ENCODE data around the gene AMH.

The AMH gene

DNA sequence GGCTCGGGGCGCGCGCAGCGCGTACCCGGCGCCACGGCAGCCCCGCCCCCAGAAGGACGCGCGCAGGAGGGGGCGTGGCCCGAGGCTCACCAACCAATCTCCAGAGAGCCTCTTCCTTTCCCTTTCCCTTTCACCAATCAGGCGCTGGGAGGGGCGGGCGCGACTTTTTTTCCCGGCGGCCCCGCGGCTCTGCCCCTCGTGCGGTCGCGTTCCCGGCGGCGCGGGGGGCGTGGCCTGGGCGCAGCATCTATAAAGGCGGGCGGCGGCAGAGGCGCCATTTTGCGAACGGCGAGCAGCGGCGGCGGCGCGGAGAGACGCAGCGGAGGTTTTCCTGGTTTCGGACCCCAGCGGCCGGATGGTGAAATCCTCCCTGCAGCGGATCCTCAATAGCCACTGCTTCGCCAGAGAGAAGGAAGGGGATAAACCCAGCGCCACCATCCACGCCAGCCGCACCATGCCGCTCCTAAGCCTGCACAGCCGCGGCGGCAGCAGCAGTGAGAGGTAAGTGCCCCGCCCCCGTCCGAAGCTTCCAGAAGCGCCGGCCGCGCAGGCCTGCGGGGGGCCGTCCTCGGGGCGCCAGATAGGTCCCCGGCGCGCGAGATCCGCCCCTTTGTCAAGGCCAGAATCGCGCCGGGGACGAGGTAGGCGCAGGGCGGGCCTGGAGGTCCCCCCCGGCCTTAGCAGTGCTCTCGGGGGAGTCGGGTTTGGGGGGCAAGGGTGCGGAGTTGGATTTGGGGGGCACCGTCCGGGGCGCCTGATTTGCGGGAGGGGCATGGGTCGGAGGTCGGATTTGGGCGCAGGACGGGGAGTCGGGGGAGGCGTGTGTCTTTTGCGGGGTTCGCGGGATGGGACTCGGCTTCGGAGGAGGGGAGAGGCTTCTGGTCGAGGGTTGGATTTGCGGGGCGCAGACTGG is 20.4 kb downstream of the AMH start:
- peak overlapping the region; percentile 82 to 97 (median 93); a peak in 21 of 22 replicates for H3K4me2 ChIP-seq
- H3K9me3 ChIP-seq (replicated peaks in 1 of 11): no peaks in the 10 kb centered on the region; a peak in 1 of 22 replicates
- H3K27ac ChIP-seq: peak overlapping the region; percentile 91 to 100 (median 99)
- H4K20me1 ChIP-seq: peaks cover 48 to 52% (median 50%) of the 10 kb centered on the region in 11 experiments
- H3K4me1 ChIP-seq: peaks cover 63 to 74% (median 72%) of the 10 kb centered on the region in 10 experiments
- peaks cover 31 to 39% (median 37%) of the 10 kb centered on the region in 11 experiments for H3K36me3 ChIP-seq
- H3K9ac ChIP-seq: peak overlapping the region; percentile 96 to 100 (median 99)
- TF ChIP-seq Cebpa-rat (IDR thresholded peaks at IDR 0.05): no peak
- no peaks in the 10 kb centered on the region for H3K27me3 ChIP-seq
- H3K4me3 ChIP-seq: peak overlapping the region; percentile 93 to 100 (median 100)

- Histone ChIP-seq H3K9me3 (replicated peaks in 1 of 11) (no peaks in the 10 kb centered on the region; a peak in 1 of 22 replicates), H3K9ac (peak overlapping the region; percentile 96 to 100 (median 99)), H4K20me1 (peaks cover 49 to 58% (median 56%) of the 10 kb centered on the region in 11 experiments), H3K27ac (peak overlapping the region; percentile 91 to 100 (median 99)), H3K4me2 (peak overlapping the region; percentile 21 to 93 (median 57); a peak in 20 of 22 replicates), H3K36me3 (peaks cover 31 to 40% (median 37%) of the 10 kb centered on the region in 11 experiments), H3K27me3 (no peaks in the 10 kb centered on the region), H3K4me1 (peaks cover 63 to 73% (median 72%) of the 10 kb centered on the region in 10 experiments), H3K4me3 (peak overlapping the region; percentile 93 to 100 (median 100))
- no peak for TF ChIP-seq Cebpa-rat (IDR thresholded peaks at IDR 0.05)
These were observed 21.0 kb downstream of the AMH start for GRCh38 chr19:2270157-2270422.

DNA sequence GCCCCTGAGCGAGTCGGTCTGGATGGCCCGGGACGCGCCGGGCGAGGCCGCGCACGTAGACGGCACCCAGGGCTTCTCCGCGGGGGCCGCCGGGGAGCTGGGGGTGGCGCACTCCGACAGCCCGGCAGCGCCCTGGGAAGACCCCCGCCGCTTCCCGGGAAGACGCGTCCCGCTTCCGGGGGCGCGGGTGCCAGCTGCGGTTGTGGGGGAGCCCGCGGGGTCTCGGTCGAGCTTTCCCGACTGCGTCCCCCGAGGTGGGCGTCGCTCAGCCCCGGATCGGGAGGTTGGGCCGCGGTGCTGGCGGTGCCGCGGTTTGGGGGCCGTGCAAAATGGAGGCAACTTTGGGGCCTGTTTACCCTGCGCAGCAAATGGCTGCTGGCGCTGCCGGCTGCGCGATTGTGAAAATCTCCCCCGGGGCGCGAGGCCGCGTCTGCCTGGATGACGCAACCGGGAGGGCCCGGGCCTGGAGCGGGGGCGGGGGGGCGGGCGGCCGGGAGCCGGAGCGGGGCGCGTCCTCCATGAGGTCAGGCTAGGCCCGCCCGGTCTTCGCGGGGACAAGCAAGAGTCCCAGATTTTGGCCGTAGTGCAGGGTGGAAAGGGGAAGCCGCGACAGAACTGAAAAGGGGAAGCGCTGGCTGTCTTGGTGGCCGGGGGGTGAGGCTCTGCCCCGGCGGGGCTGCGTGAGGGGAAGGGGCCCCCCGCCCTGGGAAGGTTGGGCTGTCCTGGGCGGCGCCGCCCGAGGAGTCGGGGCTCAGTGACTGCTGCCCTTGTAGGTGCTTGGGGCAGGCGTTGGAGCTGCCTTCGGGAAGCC is 21.5 kb downstream of the AMH start:
- peaks cover 54 to 63% (median 62%) of the 10 kb centered on the region in 11 experiments for H4K20me1 ChIP-seq
- H3K36me3 ChIP-seq: peaks cover 36 to 45% (median 41%) of the 10 kb centered on the region in 11 experiments
- peak in 5 of 11 experiments; percentile 23 to 77 (median 58); a peak in 8 of 22 replicates for TF ChIP-seq Cebpa-rat (IDR thresholded peaks at IDR 0.05)
- H3K4me3 ChIP-seq: peak overlapping the region; percentile 93 to 100 (median 100)
- peak overlapping the region; percentile 96 to 100 (median 99) for H3K9ac ChIP-seq
- peak overlapping the region; percentile 91 to 100 (median 99) for H3K27ac ChIP-seq
- H3K4me2 ChIP-seq: peak overlapping the region; percentile 93 to 100 (median 100)
- H3K4me1 ChIP-seq: peaks cover 63 to 73% (median 72%) of the 10 kb centered on the region in 10 experiments
- no peaks in the 10 kb centered on the region; a peak in 1 of 22 replicates for H3K9me3 ChIP-seq (replicated peaks in 1 of 11)
- no peaks in the 10 kb centered on the region for H3K27me3 ChIP-seq

- Histone ChIP-seq H3K27ac (peak overlapping the region; percentile 50 to 100 (median 99); a peak in 21 of 22 replicates), H3K36me3 (peaks cover 44 to 53% (median 50%) of the 10 kb centered on the region in 11 experiments), H3K9me3 (replicated peaks in 1 of 11) (no peaks in the 10 kb centered on the region; a peak in 1 of 22 replicates), H3K4me3 (peak overlapping the region; percentile 93 to 100 (median 100)), H3K9ac (peak overlapping the region; percentile 96 to 100 (median 99)), H3K27me3 (no peaks in the 10 kb centered on the region), H3K4me1 (peaks cover 63 to 73% (median 72%) of the 10 kb centered on the region in 10 experiments), H4K20me1 (peaks cover 63 to 71% (median 70%) of the 10 kb centered on the region in 11 experiments), H3K4me2 (peak overlapping the region; percentile 93 to 100 (median 100))
- no peak for TF ChIP-seq Cebpa-rat (IDR thresholded peaks at IDR 0.05)
These were observed 22.3 kb downstream of the AMH start for GRCh38 chr19:2271234-2272103.

DNA sequence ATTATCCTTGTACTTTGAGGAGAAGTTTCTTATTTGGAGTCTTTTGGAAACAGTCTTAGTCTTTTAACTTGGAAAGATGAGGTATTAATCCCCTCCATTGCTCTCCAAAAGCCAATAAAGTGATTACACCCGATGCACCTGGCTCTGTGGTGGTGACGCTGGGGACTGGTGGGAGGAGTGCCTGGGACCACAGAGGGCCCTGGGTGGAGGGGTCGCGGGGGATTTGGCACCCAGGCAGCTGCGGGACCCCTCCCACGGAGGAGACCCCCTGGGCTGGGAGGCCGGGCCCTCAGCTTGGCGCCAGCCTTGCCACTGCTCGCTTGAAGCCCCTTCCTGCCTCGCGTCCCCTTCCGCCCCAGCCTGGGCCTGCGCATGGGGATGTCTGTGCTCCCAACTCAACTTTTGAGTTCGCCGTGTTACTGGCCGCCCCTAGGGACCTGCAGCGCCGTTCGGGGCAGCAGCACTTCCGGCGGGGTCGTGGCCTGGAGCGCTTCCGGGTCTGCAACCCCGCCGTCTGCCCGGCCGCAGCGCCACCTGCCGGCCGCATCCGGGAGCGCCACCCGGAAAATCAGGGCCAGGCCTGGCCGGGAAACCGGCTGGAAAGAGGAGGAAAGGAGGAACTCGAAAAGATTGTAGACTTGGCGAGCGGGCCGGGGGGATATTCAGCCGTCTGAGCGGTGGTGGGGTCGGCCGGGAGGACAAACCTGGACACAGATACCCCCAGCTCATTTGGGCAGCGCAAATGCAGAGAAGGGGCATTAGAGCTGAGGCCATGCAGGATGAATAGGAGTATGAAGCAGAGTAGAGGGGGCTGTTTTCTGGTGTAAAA is 24.4 kb downstream of the AMH start:
- no peaks in the 10 kb centered on the region; a peak in 1 of 22 replicates for H3K9me3 ChIP-seq (replicated peaks in 1 of 11)
- H3K27me3 ChIP-seq: no peaks in the 10 kb centered on the region
- peaks cover 45 to 62% (median 56%) of the 10 kb centered on the region in 11 experiments for H3K36me3 ChIP-seq
- peaks cover 45 to 73% (median 70%) of the 10 kb centered on the region in 10 experiments for H3K4me1 ChIP-seq
- no peak for TF ChIP-seq Cebpa-rat (IDR thresholded peaks at IDR 0.05)
- H3K27ac ChIP-seq: peak overlapping the region in 10 of 11 experiments; percentile 11 to 100 (median 98); a peak in 19 of 22 replicates
- H3K4me2 ChIP-seq: peak overlapping the region; percentile 93 to 100 (median 100)
- peak overlapping the region; percentile 93 to 100 (median 100) for H3K4me3 ChIP-seq
- peak overlapping the region; percentile 96 to 100 (median 99); a peak in 21 of 22 replicates for H3K9ac ChIP-seq
- H4K20me1 ChIP-seq: peaks cover 70 to 92% (median 85%) of the 10 kb centered on the region in 11 experiments

- Histone ChIP-seq H3K9ac (peak overlapping the region; percentile 27 to 100 (median 96); a peak in 18 of 22 replicates), H3K4me1 (peaks cover 43 to 76% (median 73%) of the 10 kb centered on the region in 10 experiments), H3K4me2 (peak overlapping the region; percentile 93 to 100 (median 100)), H3K4me3 (peak overlapping the region in 8 of 10 experiments; percentile 16 to 100 (median 100); a peak in 13 of 20 replicates), H3K27me3 (no peaks in the 10 kb centered on the region), H3K36me3 (peaks cover 45 to 62% (median 56%) of the 10 kb centered on the region in 11 experiments), H3K9me3 (replicated peaks in 1 of 11) (no peaks in the 10 kb centered on the region; a peak in 1 of 22 replicates), H3K27ac (peak overlapping the region in 10 of 11 experiments; percentile 11 to 100 (median 93); a peak in 18 of 22 replicates), H4K20me1 (peaks cover 72 to 99% (median 89%) of the 10 kb centered on the region in 11 experiments)
- TF ChIP-seq Cebpa-rat (IDR thresholded peaks at IDR 0.05): no peak
These were observed 25.1 kb downstream of the AMH start for GRCh38 chr19:2274185-2274711.

Data from BLaER1 treated with 17β-estradiol and CSF1 and Interleukin-3, amounts not matched to agents 10 nM and 100 nM (cell line).